Superior temporal gyrus (tissue), 1 donor: ENCODE data around the gene SLC18B1.
A peak's percentile ranks its signal among the peaks of the same experiment; 100 is the strongest.
"Not testable (repeated sequence)": the region's sequence is repeated elsewhere in the genome, so short reads cannot be mapped to it uniquely, and the experiment has no call there.

Experiments
- DNase-seq: peaks from one replicate; pipeline ENCODE4 v3.0.0-alpha.2; 2016; ENCODE audit errors: extremely low spot score

SLC18B1 gene

DNA sequence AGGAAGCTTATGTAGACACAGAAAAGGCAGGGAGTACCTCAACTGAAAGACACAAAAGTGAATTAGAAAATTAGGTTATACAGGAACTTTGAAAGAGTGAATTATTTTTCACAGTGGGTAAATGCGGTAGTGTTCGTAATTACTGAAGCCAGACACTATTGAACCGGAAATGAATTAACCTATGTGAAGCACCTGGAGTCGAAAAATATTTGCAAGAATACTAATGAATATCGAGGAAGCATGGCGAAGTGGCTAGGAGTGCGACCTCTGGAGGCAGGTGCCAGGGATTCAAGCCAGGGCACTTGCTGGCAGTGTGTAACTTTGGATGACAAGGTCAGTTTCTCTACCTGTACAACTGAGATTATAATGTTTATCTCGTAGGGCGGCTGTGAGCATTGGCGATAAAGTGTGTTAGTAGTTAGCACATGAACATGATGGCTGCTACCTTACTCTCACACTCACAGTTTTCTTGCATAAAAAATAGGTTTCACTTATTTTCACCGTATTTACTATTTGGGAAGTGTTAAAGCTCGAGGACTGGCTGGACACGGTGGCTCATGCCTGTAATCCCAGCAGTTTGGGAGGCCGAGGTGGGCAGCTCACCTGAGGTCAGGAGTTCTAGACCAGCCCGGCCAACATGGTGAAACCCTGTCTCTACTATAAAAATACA, 567 bp upstream of the SLC18B1 start:
- peak; percentile 71 for DNase-seq

DNA sequence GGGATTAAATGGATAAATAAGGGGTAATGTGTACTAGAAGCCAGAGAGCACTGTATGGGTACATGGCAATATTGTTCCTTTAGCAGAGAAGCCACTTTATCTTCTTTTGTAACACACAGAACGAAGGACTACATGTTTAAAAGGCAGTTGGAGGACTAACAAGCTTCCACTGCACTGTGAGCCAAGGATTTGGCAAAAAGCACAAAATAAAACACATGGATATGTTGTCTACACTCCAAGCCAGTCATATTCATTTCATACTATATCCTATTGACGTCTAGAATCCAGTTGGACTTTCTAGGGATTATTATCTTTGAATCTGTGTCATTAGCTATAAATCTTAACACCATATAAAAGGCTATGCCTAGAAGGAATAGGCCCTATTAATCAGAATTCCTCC, 3.0 kb downstream of the SLC18B1 start:
- DNase-seq, result no peak

DNA sequence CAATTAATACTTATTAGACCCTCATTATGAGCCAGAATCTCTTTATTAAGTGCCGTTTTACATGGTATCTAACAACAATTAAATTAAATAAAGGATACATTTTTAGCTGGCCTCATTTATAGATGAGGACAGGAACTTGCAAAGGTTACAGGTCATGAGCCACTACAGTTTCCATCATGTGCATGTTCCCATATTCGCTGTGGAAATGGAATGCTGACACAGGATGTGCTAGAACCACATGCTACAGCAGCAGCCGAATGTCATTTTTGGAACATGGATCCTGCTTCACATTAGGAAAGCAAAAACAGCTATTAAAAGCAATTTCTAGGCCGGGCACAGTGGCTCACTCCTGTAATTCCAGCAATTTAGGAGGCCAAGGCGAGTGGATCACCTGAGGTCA, 5.9 kb downstream of the SLC18B1 start:
- DNase-seq, result no peak

DNA sequence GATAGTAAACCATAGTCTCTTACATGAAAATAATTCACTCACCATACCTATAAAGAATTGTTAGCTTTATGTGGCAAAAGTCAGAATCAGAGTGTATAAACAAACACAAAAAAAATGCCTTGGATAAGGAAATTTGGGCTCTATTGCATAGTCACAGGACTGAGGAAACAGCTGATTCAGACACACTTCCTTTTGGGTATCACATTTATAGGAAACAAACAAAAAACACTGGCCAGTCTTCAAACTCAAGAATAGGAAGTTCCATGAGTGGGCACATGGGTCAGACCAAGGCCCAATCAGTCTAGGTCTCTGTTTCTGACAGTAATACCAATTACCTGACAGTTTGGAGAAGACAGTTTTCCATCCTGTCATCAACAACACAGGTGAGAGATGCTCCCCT, 8.0 kb downstream of the SLC18B1 start:
- DNase-seq, result no peak

DNA sequence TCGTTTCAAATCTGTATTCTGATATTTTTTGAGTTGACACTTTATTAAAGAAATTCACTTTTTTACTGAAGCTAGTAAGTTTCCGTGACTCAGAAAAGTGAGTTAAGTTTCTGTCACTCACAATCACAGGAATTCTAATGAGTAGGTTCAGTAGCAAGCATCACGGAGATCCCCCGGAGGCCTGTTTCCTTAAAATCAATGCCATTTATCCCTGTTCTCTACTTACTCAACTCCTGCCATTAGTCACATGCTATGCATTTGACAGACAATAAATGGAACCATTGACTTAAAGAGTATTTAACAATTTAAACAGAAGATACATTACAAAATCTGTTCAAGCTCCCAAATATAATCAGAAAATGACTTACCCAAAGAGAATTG, 9.1 kb downstream of the SLC18B1 start:
- no peak for DNase-seq

DNA sequence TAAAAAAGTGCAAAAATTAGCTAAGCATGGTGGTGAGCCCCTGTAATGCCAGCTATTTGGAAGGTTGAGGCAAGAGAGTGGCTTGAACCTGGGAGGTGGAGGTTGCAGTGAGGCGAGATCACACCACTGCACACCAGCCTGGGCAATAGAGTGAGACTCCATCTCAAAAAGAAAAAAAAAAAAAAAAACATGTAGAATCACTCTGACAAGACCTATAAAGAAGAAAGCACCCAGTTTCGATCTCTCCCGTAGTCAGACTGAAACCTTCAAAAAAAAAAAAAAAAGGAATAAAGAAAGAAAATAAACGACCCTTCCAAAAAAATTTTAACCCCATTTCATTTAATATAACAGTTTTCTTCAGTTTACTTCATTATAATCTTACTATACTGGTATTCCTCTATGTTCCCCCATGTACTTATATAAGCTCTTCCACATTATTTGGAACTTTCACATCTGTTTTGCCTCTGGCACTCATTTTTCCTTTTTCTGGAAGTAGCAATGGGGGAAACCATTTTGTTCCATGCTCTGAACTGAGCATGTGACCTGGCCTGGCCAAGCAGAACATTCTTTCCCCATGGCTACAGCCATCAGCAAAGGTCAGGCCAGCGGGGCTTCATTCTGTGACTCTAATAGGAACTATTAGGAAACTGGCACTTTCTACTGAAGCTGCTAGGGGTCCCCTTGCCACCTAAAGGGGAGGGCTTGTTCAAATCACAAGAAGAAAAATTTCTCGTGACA, 9.6 kb downstream of the SLC18B1 start:
- no peak for DNase-seq

DNA sequence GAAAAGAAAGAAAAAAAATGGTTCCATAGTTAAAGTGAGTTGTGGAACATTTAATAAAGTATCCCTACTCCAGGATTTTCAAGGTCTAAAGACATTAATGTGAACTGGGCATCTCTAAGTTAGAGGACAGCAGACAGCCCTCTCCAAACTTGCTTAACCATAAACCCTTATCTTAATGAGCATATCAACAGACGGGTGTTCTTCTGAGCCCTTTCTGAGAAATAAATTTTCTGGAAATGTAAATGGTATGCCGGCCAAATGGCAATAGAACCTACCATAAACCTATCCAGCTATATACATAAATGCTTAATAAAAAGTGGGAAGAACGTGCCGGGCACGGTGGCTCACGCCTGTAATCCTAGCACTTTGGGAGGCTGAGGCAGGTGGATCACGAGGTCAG, 12.5 kb downstream of the SLC18B1 start:
- no peak for DNase-seq

DNA sequence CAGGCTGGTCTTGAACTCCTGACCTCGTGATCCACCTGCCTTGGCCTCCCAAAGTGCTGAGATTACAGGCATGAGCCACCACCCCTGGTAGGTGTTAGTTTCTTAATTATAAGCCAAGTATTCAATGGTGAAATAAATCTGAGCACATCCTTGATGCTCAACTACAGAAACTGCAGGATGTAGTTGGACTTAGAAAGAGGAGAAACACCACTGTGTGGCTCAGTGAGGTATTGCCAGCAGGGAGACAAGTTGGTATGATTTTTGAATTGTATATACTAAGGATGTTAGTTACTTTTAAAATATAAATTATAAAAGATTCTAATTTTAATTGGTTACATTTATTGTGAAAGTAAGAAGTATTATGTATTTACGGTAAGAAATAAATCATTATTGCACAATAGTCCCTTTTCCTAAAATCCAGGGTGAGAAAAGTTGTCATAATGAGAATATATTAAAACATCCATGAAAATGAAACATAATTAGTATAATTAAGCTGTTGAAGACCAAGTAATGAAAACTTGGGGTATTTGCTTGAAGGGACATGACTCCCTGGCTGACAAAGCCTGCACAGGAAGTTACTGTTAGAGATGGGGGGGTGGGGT, 17.6 kb downstream of the SLC18B1 start:
- no peak for DNase-seq

DNA sequence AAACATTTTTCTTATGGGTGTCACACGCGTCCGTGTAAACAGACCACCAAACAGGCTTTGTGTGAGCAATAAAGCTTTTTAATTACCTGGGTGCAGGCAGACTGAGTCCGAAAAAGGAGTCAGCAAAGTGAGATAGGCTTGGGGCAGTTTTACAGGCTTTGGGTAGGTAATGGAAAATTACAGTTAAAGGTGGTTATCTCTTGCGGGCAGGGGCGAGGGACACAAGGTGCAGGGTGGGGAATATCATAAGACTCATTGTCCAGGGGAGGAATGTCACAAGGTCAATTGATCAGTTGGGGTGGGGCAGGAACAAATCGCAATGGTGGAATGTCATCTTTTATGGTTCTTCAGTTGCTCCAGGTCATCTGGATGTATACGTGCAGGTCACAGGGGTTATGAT, 20.6 kb downstream of the SLC18B1 start:
- not testable (repeated sequence) for DNase-seq

DNA sequence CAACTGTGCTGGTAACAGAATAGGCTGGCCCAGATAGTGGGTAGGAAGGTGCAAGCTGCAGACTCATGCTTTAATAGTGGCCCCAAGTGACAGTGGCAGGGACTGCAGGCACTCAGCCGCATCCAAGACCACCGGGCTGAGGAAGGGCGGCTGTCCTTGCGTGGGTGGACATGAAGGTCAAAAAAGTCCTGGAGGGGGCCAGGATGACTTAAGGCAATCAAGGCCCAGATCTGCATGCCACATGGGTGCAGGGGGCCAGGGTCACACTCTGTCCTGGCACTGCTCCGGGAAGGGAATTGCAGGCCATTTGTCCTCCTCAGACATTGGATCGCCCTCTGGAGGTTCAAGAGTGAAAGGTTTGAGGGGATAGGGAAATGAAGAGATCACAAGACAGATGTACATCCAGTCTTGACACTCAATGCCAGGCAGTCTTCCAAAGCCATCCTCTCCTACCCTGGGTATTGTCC, 30.4 kb downstream of the SLC18B1 start:
- DNase-seq, result no peak

DNA sequence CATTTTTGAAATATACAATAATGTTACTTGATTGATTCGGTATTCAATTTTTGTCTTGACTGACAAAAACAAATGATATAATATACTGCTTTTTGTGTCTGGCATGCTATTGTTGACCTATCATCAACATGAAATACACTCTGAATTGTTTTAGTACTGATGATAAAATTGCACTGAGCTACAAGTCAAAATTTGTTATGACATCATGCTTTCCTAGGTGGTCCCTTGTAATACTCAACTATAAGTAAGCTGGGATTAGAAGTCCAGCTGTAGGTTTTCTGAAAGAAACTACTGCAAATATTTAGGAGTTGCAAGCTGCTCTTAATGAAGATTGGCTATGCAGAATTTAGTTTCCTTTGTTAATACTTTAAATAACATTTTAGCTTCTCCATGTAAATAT, 32.9 kb downstream of the SLC18B1 start:
- DNase-seq, result no peak

DNA sequence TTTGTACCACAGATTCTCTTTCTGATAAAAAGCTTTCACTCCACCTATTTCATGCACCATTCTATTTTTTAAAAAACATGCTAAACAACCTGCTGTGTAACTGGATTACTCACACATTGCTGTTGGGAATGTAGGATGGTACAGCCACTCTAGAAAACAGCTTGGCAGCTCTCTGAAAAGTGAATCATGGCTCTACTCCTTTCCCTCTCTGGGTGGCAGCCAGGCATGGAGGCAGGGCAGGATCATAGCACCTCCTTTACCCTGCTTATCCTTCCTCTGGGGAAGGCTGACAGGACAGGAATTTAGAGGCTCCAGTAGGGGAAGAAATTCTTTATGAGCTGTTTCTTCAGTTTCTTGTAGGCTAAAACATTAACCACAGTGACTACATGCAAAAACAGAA, 34.1 kb downstream of the SLC18B1 start:
- DNase-seq, result peak; percentile 63

DNA sequence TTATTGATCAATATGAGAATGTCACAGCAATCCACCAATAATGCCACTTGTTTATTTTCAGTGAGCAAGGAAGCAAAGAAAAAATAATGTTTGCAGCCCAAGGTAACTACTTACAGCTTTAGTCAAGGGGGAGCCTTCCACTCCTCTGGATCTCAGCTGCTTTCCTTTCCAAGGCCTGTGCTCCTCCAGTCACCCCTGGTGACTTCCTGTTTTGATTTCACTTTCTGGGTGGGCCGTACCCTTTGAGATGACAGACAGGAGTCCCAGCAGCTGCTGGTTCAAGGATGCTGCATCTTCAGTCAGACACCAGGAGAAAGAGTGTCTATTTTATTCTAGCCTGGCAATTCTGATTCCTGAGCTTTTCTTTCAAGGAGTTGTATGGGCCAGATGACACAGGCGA, 35.2 kb downstream of the SLC18B1 start:
- DNase-seq, result no peak

DNA sequence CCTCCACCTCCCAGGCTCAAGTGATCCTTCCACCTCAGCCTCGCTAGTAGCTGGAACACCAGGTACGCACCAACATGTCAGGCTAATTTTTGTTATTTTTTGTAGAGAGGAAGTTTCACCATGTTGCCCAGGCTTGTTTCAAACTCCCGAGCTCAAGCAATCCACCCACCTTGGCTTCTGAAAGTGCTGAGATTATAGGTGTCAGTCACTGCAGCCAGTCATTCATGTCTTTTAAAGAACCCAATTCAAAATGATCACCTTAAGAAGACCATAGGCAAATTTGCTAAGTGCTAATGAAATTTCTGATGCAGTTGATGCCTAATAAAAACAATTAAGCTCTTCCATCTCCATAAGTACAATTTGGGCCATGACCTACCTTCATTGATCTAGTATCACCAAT, 38.2 kb downstream of the SLC18B1 start:
- no peak for DNase-seq

DNA sequence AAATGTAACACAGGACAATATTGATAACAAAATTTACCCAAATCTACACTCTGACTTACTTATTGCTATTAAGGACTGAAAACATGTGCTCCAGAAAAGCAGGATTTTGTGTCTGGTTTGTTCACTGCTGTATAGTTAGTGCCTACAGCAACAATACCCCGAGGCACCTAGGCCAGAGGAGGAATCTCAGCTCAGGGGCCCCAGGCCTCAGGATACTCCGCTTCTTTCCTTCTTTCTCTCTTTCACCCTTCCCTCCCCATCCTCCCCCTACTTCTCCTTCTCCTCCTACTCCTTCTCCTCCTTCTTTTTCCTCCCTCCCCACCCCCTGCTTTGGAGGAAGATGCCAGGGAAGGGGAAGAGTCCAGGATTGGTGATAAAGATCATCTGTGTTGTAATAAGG, 39.7 kb downstream of the SLC18B1 start:
- DNase-seq, result no peak

DNA sequence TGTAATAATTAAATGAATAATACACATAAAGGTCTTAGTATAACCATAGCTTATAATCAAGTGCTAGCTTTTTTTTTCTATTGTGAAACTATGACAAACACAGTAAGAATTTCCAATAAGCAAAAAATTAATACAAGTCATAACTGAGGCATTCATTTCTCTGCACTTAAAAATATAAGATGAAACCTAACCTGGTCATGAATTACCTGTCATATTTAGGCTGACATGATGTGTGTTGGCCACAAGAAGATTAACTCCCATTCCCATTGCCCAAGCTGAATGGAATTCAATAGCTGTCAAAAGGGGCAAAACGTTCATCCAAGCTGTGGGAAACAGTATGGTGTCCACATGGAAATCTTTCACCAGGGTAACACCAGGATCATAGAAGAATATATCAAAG, 46.2 kb downstream of the SLC18B1 start:
- DNase-seq, result no peak

DNA sequence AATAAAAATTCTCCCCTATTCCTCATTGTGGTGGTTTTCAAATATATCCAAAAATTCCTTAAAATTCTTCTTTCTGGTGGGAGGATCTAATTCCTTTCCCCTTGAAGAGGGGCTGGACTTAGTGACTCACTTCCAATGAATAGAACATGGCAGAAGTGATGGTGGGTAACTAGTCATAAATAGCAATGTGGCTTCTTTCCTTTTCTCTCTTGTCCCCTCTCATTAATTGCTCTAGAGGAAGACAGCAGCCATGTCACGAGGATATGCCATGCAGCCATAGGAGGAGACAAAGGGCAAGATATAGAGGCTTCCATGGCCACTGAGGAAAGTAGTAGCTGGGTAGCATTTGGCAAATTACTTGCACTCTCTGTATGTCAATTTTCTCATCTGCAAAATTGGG, 46.6 kb downstream of the SLC18B1 start:
- DNase-seq, result no peak

DNA sequence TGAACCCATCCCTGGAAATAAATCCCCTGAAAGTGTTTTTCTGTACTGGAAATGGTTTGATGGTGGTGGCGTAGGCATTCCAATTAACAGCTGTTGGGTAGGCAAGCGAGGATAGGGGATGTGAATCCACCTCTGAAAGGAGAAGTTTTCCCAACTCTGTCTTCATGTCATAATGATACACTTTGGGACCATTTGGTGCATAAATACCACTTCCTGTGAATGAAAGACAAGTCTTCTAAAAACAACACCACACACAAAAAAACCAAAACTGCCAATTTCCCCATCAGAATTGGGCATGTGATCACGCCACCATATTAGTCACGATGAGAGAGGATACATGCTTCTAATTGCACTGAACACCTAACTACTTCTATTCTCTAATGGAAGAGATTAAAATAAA, 47.1 kb downstream of the SLC18B1 start:
- DNase-seq, result no peak

DNA sequence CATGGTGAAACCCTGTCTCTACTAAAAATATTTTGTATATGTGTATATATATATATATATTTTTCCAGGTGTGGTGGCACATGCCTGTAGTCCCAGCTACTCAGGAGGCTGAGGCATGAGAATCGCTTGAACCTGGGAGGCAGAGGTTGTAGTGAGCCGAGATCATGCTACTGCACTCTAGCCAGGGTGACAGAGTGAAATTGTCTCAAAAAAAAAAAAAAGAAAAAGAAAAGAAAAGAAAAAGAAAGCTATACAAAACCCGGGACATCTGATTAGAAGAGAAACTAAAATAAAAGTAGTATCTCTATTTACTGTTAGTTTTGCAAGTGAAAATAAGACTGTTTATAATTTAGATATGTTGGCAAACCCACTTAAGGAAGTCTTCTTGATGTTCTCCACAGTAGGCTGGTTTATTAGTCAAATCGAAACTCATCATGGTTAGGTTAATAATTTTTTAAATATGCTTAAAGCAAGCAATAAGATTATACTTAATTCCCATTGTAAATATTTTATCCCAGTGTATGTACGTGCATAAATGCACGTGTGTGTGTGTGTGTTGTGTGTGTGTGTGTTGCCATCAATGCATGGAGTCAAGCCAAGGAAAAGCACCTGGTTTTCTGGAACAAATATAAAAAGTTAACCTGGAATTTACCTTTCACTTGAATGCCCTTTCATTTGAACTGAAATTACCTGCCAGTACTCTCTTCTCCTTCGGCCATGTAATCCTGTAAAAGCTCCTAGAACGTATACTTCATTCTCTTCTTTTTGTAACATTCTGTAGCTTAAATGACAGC, 47.8 kb downstream of the SLC18B1 start:
- DNase-seq, result no peak

DNA sequence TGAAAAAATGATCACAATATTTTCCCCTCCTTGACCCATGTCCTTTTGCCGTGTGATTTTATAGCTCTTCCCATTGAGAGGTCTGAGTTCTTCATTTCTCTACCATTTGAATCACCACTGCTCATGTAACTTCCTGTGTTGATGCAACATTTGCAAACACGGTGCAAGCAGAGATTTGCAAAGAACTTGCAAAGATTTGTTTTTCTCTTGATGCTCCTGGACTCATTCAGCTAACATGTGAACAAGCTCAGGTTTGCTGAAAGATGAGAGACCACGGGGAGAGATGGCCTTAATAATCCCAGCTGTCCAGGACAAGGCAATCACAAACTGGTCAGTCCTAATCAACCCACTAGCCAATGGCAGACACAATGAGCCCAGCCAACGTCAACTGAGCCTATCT, 49.3 kb downstream of the SLC18B1 start:
- DNase-seq, result no peak

DNA sequence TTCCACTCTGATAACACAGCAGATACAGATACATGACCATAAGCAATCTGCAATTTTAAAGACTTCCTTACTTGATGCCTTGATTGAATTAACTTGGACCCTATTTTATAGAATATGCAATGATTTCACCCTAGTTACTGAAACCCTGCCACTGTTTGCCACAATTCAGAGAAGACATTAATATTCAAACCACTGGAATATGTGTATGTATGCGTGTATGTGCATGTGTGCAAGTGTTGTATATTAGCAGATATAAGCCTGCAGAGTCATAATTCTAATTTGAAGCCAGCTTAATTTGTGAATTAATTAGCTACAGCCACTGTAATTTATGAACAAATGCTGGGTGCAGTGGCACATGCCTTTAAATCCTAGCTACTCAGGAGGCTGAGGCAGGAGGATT, 50.0 kb downstream of the SLC18B1 start:
- DNase-seq, result no peak

DNA sequence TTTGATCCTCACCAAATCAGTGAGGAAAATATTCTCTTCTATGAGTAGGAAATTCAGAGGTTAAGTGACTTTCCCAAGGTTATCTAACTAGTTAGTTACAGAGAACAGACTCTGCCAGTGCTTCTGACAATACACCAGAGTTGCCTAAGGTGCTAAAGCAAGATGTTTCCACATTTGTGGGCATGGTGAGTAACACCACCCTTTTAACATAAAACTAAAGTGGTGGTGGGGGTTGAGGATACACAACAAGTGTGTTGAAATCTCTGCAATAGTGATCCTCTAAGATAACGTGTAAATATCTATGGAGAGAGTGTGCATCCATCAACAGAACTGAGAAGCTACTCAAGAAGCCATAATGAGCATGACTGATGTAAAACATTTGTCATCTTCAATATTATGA, 52.4 kb downstream of the SLC18B1 start:
- no peak for DNase-seq
